NT2/D1 (cell line): ENCODE measurements around the gene BCL2.

Source experiments
- DNase-seq: peaks from one replicate; pipeline ENCODE4 v3.0.0-alpha.2; 2011; ENCODE audit warnings: low read depth, low spot score
- H3K27me3 ChIP-seq: 2 replicates; pipeline ENCODE4 v1.6.0; 2011; ENCODE audit warnings: mild to moderate bottlenecking; ENCODE audit not compliant: insufficient read length, insufficient read depth
- H3K36me3 ChIP-seq: 2 replicates; pipeline ENCODE4 v1.6.1; 2011; ENCODE audit warnings: mild to moderate bottlenecking, low read length, mixed read lengths; ENCODE audit not compliant: insufficient read depth, insufficient read length
- H3K4me1 ChIP-seq: 2 replicates; pipeline ENCODE4 v1.5.1; 2011; ENCODE audit not compliant: insufficient read depth, insufficient read length
- H3K4me3 ChIP-seq: 2 replicates; pipeline ENCODE4 v1.5.1; 2011; ENCODE audit warnings: low read depth; ENCODE audit not compliant: insufficient read length
- H3K9ac ChIP-seq: 2 replicates; pipeline ENCODE4 v1.6.0; 2011; ENCODE audit warnings: low read depth; ENCODE audit not compliant: insufficient read length
- H3K9me3 ChIP-seq: 2 replicates; pipeline ENCODE4 v1.5.1; 2011; ENCODE audit warnings: mild to moderate bottlenecking, low read length; ENCODE audit not compliant: insufficient read depth
- SUZ12 ChIP-seq: IDR thresholded peaks from 2 replicates; pipeline ENCODE4 v1.6.1; 2011; ENCODE audit not compliant: insufficient read length, insufficient read depth; ENCODE audit errors: extremely low read depth
- YY1 ChIP-seq: IDR thresholded peaks from 2 replicates; pipeline ENCODE4 v1.6.1; 2011; ENCODE audit not compliant: insufficient read length, insufficient read depth
- ZNF274 ChIP-seq: IDR thresholded peaks from 2 replicates; pipeline ENCODE4 v1.6.1; 2011; ENCODE audit warnings: mild to moderate bottlenecking, low read depth, low read length

Gene BCL2

DNA sequence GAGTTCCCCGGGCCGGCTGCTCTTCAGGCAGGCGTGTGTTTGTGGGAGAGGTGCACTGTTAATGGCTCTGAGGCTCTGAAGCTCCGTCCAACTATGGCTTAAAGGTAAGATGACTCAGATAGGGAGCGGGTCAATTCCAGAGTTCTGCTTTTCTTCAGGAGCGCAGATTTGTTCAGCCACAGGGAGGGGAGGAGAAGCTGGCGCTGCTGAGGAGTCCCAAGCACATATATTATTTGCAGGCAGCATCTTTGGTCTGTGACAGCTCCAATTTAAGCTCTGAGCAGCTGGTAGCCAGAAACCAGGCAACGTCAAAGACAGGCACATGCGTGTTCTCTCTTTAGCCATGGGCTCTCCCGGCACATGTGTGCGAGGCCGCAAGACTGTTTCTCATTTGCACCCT lies 229.2 kb downstream of the BCL2 start:
- no peaks in the 10 kb centered on the region for H3K36me3 ChIP-seq
- peaks cover 3% of the 10 kb centered on the region for H3K4me1 ChIP-seq
- TF ChIP-seq YY1 (no peak), SUZ12 (no peak)
- H3K4me3 ChIP-seq: no peak overlapping the region
- H3K9me3 ChIP-seq: no peaks in the 10 kb centered on the region
- H3K9ac ChIP-seq: no peak overlapping the region
- no peak for DNase-seq
- H3K27me3 ChIP-seq: no peaks in the 10 kb centered on the region

DNA sequence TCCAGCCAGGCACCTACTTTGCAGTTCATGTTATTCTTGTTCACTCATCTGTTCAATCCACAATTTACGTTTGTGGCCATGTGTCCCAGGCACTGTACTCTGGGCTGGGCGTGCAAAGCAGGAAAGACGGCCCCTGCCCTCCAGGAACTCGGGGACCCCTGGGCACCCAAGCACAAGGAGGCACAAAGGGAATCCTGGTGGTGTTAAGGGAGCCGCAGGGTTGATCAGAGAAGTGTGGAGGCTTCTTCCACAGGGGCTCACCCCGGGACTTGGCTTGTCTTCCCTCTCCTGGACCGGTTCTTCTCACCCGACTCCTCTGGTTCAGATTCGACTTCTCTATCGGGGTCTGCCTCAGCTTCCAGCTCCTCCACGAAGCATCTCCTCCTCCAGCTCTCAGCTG lies 230.5 kb downstream of the BCL2 start:
- DNase-seq: no peak
- TF ChIP-seq SUZ12: no peak
- TF ChIP-seq YY1: no peak
- no peak for TF ChIP-seq ZNF274
- Histone ChIP-seq H3K4me3 (no peak overlapping the region), H3K9me3 (no peaks in the 10 kb centered on the region), H3K36me3 (no peaks in the 10 kb centered on the region), H3K27me3 (no peaks in the 10 kb centered on the region), H3K4me1 (peaks cover 3% of the 10 kb centered on the region), H3K9ac (no peak overlapping the region)

DNA sequence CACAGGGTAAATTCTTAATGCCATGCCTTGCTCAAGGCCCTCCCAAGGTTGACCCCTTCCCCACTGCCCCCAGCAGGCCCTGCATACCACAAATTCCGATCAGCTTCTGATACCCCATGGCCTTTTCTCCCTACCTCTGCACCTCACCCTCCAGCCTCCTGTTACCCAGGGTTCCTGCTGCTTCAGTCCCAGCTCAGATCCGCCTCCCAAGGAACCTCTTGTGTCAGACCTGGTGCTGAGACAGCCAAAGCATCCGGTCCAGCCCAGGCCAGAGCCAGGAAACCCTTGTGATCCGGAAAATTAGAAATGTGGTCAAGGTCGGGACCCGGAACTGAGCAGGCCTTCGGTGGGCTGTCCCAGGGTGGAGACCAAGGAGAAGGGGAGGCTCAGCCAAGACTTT lies 231.3 kb downstream of the BCL2 start:
- H3K4me1 ChIP-seq: peaks cover 3% of the 10 kb centered on the region
- no peak for TF ChIP-seq ZNF274
- TF ChIP-seq YY1: no peak
- no peak for TF ChIP-seq SUZ12
- H3K36me3 ChIP-seq: no peaks in the 10 kb centered on the region
- no peak overlapping the region for H3K9ac ChIP-seq
- no peak for DNase-seq
- 0 out of 2 replicates have a peak, but pooled peaks cover 2% of the 10 kb centered on the region for H3K9me3 ChIP-seq
- no peaks in the 10 kb centered on the region for H3K27me3 ChIP-seq
- no peak overlapping the region for H3K4me3 ChIP-seq

DNA sequence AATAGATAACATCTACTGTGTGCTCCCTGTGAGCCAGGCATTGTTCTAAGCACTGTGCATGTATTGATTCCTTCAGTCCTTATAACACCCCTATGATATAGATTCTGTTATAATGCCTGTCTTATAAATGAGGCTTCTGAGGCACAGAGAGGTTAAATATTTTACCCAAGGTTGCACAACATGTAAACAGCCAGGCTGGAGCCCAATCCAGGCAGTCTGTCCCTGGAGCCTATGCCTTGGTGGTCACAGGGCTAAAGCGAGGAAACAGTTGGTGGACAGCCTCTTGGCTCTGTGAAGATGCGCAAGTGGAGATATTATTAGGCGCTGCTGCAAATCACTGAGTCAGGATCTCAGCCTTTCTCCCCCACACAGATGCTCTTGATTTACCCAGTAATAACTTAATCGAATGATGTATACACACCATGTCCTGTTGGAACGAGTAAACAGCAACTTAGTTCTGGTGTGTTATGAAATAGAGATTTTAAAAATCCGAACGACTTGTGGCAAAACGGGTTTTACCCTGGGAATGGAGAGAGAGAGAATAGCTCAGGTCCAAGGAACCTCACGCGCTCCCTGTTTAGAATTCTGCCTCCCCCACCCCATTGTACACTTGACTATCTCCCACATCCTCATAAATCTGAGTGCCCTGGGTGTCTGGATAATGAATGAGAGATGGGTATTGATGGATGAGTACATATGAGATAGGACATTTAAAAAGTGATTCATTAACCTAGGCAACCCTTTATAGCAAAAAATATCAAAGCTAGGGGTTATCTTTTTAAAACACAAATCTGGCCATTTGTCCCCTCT lies 231.9 kb downstream of the BCL2 start:
- no peak for DNase-seq
- Histone ChIP-seq H3K4me3 (no peak overlapping the region), H3K9ac (no peak overlapping the region), H3K36me3 (no peaks in the 10 kb centered on the region), H3K9me3 (0 out of 2 replicates have a peak, but pooled peaks cover 7% of the 10 kb centered on the region), H3K27me3 (no peaks in the 10 kb centered on the region), H3K4me1 (peaks cover 3% of the 10 kb centered on the region)
- no peak for TF ChIP-seq SUZ12
- no peak for TF ChIP-seq ZNF274
- TF ChIP-seq YY1: no peak

DNA sequence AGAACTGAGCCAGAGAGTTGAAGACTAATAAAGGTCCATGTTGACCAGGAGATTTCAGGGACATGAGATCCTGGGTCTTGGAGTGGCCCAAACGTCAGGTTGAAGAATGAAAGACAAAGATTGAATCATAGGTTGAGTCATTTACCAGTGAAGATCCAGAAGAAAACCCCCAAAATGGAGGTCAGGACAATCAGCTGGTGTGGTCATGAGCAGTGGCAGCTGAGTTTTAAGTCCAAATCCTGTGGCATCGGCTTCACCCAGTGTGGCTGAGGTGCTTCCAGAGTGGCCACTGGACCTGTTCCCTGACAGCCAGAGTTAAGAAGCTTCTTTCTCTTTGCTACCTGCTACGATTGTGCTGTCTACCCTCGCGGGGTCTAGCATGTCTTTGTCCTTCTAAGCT lies 234.0 kb downstream of the BCL2 start:
- Histone ChIP-seq H3K27me3 (no peaks in the 10 kb centered on the region), H3K9me3 (0 out of 2 replicates have a peak, but pooled peaks cover 7% of the 10 kb centered on the region), H3K4me3 (no peak overlapping the region), H3K9ac (no peak overlapping the region), H3K36me3 (no peaks in the 10 kb centered on the region), H3K4me1 (peaks cover 3% of the 10 kb centered on the region)
- DNase-seq: no peak
- no peak for TF ChIP-seq ZNF274
- TF ChIP-seq SUZ12: no peak
- no peak for TF ChIP-seq YY1

DNA sequence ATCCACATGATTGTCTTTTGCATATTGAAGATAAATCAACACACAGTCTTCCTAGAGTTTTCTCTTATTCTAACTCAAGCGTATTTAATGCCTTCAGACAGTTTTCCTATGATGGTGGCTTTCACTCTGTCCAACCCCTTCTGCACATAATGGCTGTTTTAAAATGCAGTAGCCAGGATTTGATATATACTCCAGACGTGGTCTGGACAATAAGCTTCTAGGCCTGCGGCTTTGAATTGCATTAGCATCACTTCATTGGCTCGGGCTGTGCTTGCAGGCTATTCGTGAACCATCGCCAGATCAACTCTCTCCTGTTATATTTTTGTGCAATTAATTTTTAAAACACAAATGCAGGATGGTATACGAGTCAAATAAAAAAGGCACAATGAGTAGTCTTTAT lies 235.3 kb downstream of the BCL2 start:
- TF ChIP-seq SUZ12 (no peak), ZNF274 (no peak), YY1 (no peak)
- Histone ChIP-seq H3K4me3 (no peak overlapping the region), H3K27me3 (no peaks in the 10 kb centered on the region), H3K36me3 (no peaks in the 10 kb centered on the region), H3K9me3 (0 out of 2 replicates have a peak, but pooled peaks cover 7% of the 10 kb centered on the region), H3K4me1 (peaks cover 3% of the 10 kb centered on the region), H3K9ac (no peak overlapping the region)
- DNase-seq: no peak

DNA sequence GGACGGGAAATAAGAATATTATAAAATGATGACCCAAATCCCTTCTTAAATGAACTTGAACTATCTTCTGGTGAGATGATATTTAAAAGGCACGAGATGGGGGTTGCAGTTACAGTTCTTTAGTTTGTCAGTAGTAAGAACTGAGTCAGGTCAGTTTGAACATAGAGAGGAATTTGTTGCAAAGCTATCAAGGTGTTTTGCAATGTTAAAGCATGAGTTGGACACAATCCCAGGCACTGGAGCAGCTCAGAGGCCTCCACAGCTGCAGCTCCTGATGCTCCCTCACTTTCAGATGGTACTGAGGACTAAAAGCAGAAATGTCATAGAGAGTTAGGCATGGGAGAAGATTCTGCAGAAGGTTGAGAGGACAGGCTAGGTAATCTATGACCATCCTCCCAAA lies 236.0 kb downstream of the BCL2 start:
- Histone ChIP-seq H3K4me1 (peaks cover 2% of the 10 kb centered on the region), H3K27me3 (no peaks in the 10 kb centered on the region), H3K4me3 (no peak overlapping the region), H3K9ac (no peak overlapping the region), H3K36me3 (no peaks in the 10 kb centered on the region), H3K9me3 (0 out of 2 replicates have a peak, but pooled peaks cover 7% of the 10 kb centered on the region)
- no peak for DNase-seq
- no peak for TF ChIP-seq SUZ12
- TF ChIP-seq YY1: no peak
- no peak for TF ChIP-seq ZNF274
